Cardiac fibroblast (primary cell): ENCODE data around the gene THSD7B.

Experiments
- DNase-seq, 2 donors: peaks; one replicate each; pipeline versions ENCODE4 v3.0.0 to v3.0.0-alpha.2; 2010; ENCODE audit warnings: low read depth in 2 of 2
- H3K4me3 ChIP-seq, 2 donors: replicated peaks in 1 of 2; 1 replicate in 1 of 2; 2 replicates in 1 of 2; pipeline ENCODE4 v1.5.1; 2011; ENCODE audit warnings: low read depth in 2 of 2, low read length in 2 of 2, mild to moderate bottlenecking in 2 of 2, moderate library complexity in 1 of 2
- TF ChIP-seq, protein P1 (sequence below): IDR thresholded peaks from one replicate; pipeline ENCODE4 v1.5.1; 2011; ENCODE audit warnings: low read depth, mild to moderate bottlenecking, low read length, inconsistent platforms

Gene THSD7B

GRCh38 chr2:136769871-136770270, 4.5 kb downstream of the THSD7B start:
- TF ChIP-seq, protein P1, sequence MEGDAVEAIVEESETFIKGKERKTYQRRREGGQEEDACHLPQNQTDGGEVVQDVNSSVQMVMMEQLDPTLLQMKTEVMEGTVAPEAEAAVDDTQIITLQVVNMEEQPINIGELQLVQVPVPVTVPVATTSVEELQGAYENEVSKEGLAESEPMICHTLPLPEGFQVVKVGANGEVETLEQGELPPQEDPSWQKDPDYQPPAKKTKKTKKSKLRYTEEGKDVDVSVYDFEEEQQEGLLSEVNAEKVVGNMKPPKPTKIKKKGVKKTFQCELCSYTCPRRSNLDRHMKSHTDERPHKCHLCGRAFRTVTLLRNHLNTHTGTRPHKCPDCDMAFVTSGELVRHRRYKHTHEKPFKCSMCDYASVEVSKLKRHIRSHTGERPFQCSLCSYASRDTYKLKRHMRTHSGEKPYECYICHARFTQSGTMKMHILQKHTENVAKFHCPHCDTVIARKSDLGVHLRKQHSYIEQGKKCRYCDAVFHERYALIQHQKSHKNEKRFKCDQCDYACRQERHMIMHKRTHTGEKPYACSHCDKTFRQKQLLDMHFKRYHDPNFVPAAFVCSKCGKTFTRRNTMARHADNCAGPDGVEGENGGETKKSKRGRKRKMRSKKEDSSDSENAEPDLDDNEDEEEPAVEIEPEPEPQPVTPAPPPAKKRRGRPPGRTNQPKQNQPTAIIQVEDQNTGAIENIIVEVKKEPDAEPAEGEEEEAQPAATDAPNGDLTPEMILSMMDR, result no peak
- no peak overlapping the region for H3K4me3 ChIP-seq
- DNase-seq, result no peak

DNA sequence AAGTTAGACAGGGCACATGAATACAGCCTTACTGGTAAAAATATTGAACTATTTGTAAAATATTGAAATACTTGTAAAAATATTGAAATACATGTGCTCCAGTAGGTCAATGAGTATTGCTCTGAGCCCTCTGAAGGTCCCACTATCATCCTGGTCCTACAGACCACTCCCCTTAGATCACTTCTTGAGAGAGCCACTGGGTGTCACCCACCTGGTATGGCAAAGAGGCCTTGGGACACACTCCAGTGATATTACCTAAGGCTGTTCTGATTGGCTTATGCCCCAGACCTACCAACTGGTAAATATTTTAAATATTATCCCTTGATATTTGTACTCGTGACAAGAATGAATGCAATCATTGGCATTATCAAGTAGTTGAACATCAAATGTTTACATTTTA, 5.0 kb downstream of the THSD7B start:
- H3K4me3 ChIP-seq, result no peak overlapping the region
- no peak for DNase-seq
- TF ChIP-seq, protein P1, result no peak

DNA sequence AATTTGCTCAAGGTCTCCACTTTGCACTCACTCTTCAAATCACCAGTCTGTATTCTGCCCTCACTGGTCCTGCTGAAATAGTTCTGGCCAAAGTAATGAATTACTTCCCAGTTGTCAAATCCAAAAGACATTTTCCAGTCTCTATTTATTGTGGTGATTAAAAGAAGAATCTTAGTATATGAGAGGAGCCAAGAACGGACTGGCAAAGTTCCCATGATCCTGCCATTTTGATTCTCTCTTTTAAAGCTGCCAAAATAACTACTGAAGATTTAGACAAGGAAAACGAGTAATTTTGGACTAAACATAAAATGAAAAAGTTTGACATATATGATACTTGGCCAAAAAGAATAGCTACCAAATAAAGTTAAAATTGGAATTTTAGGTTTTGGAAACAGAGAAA, 12.0 kb downstream of the THSD7B start:
- DNase-seq, result no peak
- TF ChIP-seq, protein P1, result no peak
- H3K4me3 ChIP-seq, result no peak overlapping the region

DNA sequence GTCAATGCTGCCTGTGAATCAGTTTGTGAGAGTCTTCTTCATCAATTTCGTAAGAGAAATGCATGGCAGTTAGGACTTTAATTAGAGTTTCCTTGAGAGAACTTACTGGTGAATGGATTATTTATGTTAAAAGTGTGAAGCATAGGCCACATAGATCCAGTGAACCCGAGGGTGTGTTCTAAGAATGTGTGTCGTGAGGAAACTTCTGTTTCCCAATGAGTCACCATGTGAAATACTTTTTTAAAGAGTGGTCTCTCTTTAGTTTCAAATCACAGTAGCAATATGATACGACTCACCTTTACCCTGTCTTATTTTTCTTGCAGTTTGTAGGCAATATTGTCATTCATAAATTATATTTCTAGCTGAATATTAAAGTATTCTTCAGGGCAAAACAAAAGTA, 18.5 kb downstream of the THSD7B start:
- DNase-seq, result no peak
- H3K4me3 ChIP-seq, result no peak overlapping the region
- TF ChIP-seq, protein P1, result no peak

DNA sequence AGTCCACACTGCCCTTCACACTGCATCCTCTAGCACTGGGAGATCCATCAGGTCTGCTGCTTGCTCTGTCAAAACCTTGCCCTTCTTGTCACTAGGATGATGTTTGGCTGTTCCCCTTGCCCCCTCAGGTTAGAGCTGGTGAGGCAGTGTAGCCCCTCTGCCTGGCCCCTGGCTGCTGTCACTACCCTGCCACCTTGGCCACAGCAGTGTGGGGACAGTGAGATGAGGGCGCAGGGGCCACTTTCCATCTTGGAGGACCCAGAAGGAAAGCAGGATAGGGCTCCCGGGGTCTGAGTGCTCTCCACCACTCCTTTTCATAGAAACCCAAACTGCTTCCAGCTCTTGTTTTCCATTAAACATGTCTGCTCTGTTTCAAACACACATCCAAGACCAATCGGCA, 19.9 kb downstream of the THSD7B start:
- DNase-seq, result no peak
- TF ChIP-seq, protein P1, result no peak
- no peak overlapping the region for H3K4me3 ChIP-seq

GRCh38 chr2:136787970-136788369, 22.6 kb downstream of the THSD7B start:
- no peak overlapping the region for H3K4me3 ChIP-seq
- DNase-seq, result no peak
- TF ChIP-seq, protein P1, result no peak

- TF ChIP-seq, protein P1, result no peak
- DNase-seq, result no peak
- H3K4me3 ChIP-seq, result no peak overlapping the region
Measured at GRCh38 chr2:136796339-136796738, 31.0 kb downstream of the THSD7B start.
